Prostate gland (tissue), 2 donors: Measurements from ENCODE around the gene BTG1. TPM values are rescaled to one million over a fixed set of nuclear protein-coding genes. Genes with fewer than 3 reads are reported as not detected.

ENCODE experiments used
- DNase-seq: peaks from one replicate; pipeline ENCODE4 v3.0.0-alpha.2; 2019; ENCODE audit warnings: low spot score
- H3K27ac ChIP-seq, 2 donors: fragments of 200-600 bp; sonication (generic); 2 replicates each; pipeline ENCODE4 v1.5.1; 2017 to 2019
- H3K27me3 ChIP-seq: fragments of 200-600 bp; sonication (generic); replicated peaks from 2 replicates; pipeline ENCODE4 v1.5.1; 2019; ENCODE audit not compliant: insufficient read depth
- H3K36me3 ChIP-seq, 2 donors: fragments of 200-600 bp; sonication (generic); 1 replicate in 1 of 2; 2 replicates in 1 of 2; pipeline versions ENCODE4 v1.5.1 to v1.8.1; 2017 to 2019
- H3K4me1 ChIP-seq: fragments of 200-600 bp; sonication (generic); replicated peaks from 2 replicates; pipeline ENCODE4 v1.5.1; 2019
- H3K4me3 ChIP-seq, 2 donors: fragments of 200-600 bp; sonication (generic); 2 replicates each; pipeline ENCODE4 v1.5.1; 2017 to 2019
- H3K9me3 ChIP-seq: fragments of 200-600 bp; sonication (generic); 2 replicates; pipeline ENCODE4 v1.5.1; 2017
- POLR2A ChIP-seq: fragments of 450-650 bp; IDR thresholded peaks from one replicate; pipeline ENCODE4 v1.6.1; 2016; ENCODE audit warnings: antibody characterized with exemption, mild to moderate bottlenecking
- POLR2AphosphoS5 ChIP-seq: sonication (generic); formaldehyde crosslinking; IDR thresholded peaks from one replicate; pipeline ENCODE4 v1.6.1; 2017; ENCODE audit warnings: antibody characterized with exemption
- WGBS: methylation state at CpG from one replicate; pipeline ENCODE4 v1.1.5; 2018; 5-methylcytosine and 5-hydroxymethylcytosine counted together
- intact Hi-C: fragments of 100-400 bp; cut with DNase I; formaldehyde crosslinking; loops from one replicate; pipeline ENCODE4 v1.14.2; 2022
- total RNA-seq, 2 donors: library from RNA; depleted of rRNA; stranded (reverse); fragments of >200 nt; gene quantifications; one replicate each; pipeline ENCODE4 v1.1.0, GENCODE V29; 2016
- TF ChIP-seq, protein P1 (sequence below), 4 experiments: fragments of 200-600 bp in 2 of 4; fragments of 450-650 bp in 2 of 4; sonication (generic) in 2 of 4; IDR thresholded peaks; 1 replicate in 3 of 4; 2 replicates in 1 of 4; pipeline ENCODE4 v1.5.1; 2016 to 2019; ENCODE audit warnings: antibody characterized with exemption in 4 of 4, mild to moderate bottlenecking in 2 of 4, moderate library complexity in 2 of 4

The BTG1 gene
- total RNA-seq, 2 donors from 2014 or later: 52.7 to 56.9 TPM

DNA sequence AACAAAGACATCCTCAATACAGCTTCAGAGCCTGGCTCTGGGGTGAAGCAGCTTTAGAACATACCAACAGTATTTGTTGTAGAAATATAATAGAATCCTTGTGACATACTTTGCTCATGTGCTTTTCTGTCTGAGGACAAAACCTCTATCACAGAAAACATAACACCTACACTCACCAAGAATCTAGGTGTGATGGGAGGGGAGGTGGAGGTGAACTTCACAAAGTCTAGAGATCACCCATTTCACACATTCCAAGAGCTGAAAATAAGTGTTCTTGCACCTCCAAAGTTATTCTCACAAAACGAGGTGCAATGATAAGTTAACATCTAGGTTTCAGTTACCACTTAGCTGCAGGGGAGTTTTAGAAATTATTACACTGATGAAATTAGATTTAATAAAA is 32.7 kb upstream of the BTG1 start:
- 84% methylated on average over 1 of the region's 1 CpG for WGBS
- TF ChIP-seq POLR2AphosphoS5: no peak
- TF ChIP-seq, protein P1, sequence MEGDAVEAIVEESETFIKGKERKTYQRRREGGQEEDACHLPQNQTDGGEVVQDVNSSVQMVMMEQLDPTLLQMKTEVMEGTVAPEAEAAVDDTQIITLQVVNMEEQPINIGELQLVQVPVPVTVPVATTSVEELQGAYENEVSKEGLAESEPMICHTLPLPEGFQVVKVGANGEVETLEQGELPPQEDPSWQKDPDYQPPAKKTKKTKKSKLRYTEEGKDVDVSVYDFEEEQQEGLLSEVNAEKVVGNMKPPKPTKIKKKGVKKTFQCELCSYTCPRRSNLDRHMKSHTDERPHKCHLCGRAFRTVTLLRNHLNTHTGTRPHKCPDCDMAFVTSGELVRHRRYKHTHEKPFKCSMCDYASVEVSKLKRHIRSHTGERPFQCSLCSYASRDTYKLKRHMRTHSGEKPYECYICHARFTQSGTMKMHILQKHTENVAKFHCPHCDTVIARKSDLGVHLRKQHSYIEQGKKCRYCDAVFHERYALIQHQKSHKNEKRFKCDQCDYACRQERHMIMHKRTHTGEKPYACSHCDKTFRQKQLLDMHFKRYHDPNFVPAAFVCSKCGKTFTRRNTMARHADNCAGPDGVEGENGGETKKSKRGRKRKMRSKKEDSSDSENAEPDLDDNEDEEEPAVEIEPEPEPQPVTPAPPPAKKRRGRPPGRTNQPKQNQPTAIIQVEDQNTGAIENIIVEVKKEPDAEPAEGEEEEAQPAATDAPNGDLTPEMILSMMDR (IDR thresholded peaks at IDR 0.05): no peak
- no peak for TF ChIP-seq POLR2A

GRCh38 chr12:92176646-92177045 is 31.0 kb upstream of the BTG1 start:
- H3K9me3 ChIP-seq: no peaks in the 10 kb centered on the region
- H3K27ac ChIP-seq: no peak overlapping the region
- TF ChIP-seq, protein P1 (IDR thresholded peaks at IDR 0.05): no peak
- intact Hi-C loops: no loop called here
- DNase-seq: no peak
- H3K4me1 ChIP-seq: no peaks in the 10 kb centered on the region
- WGBS: 92% methylated on average over 10 of the region's 10 CpGs
- no peaks in the 10 kb centered on the region for H3K27me3 ChIP-seq
- H3K4me3 ChIP-seq: no peak overlapping the region
- no peaks in the 10 kb centered on the region for H3K36me3 ChIP-seq

More for the DNA sequence above, 32.7 kb upstream of the BTG1 start:
- Histone ChIP-seq H3K9me3 (no peaks in the 10 kb centered on the region), H3K27ac (no peak overlapping the region), H3K27me3 (no peaks in the 10 kb centered on the region), H3K4me1 (no peaks in the 10 kb centered on the region), H3K4me3 (no peak overlapping the region), H3K36me3 (no peaks in the 10 kb centered on the region)
- DNase-seq: no peak
- intact Hi-C loops: no loop called here

DNA sequence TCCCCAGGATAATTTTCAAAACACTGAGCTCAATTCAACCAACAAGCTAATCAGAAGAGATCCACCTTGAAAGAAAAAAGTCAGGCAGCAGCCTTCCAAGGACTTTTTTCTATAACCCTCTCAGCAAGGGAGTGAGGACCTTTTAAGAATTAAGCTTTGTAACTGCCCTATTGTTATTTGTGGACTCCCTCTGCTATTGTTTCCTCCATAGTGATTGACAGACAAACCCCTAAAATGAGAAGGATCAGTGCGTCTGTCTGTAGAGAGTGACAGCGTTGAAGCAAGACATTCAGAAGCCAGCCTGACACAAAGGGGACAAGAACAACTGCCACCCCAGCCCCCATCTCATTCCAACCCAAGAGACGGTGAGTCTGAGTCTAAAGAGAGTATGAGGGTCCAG is 30.3 kb upstream of the BTG1 start:
- no peaks in the 10 kb centered on the region for H3K4me1 ChIP-seq
- H3K9me3 ChIP-seq: no peaks in the 10 kb centered on the region
- WGBS: 86% methylated on average over 3 of the region's 3 CpGs
- H3K36me3 ChIP-seq: no peaks in the 10 kb centered on the region
- H3K4me3 ChIP-seq: no peak overlapping the region
- H3K27me3 ChIP-seq: no peaks in the 10 kb centered on the region
- TF ChIP-seq POLR2AphosphoS5 (no peak), POLR2A (no peak)
- TF ChIP-seq, protein P1 (IDR thresholded peaks at IDR 0.05): no peak
- no peak overlapping the region for H3K27ac ChIP-seq
- intact Hi-C loops: no loop called here
- no peak for DNase-seq

- Histone ChIP-seq H3K9me3 (no peaks in the 10 kb centered on the region), H3K4me1 (no peaks in the 10 kb centered on the region), H3K27me3 (no peaks in the 10 kb centered on the region), H3K36me3 (no peaks in the 10 kb centered on the region), H3K4me3 (no peak overlapping the region), H3K27ac (no peak overlapping the region)
- TF ChIP-seq POLR2AphosphoS5 (no peak), POLR2A (no peak)
- TF ChIP-seq, protein P1 (IDR thresholded peaks at IDR 0.05): no peak
- intact Hi-C loops: no loop called here
- no peak for DNase-seq
These were observed 24.4 kb upstream of the BTG1 start for GRCh38 chr12:92170050-92170449.

GRCh38 chr12:92167075-92167474 is 21.4 kb upstream of the BTG1 start:
- H3K4me1 ChIP-seq: no peaks in the 10 kb centered on the region
- H3K36me3 ChIP-seq: no peaks in the 10 kb centered on the region
- H3K27ac ChIP-seq: no peak overlapping the region
- no peaks in the 10 kb centered on the region for H3K9me3 ChIP-seq
- H3K4me3 ChIP-seq: no peak overlapping the region
- intact Hi-C loops: no loop called here
- DNase-seq: no peak
- no peaks in the 10 kb centered on the region for H3K27me3 ChIP-seq
- TF ChIP-seq POLR2A: no peak
- TF ChIP-seq POLR2AphosphoS5: no peak
- TF ChIP-seq, protein P1 (IDR thresholded peaks at IDR 0.05): no peak
- 99% methylated on average over 2 of the region's 2 CpGs for WGBS
